GM19240 (cell line): ENCODE measurements around the gene NFATC4.
A peak's percentile ranks its signal among the peaks of the same experiment; 100 is the strongest.
"Not testable (repeated sequence)": the region's sequence is repeated elsewhere in the genome, so short reads cannot be mapped to it uniquely, and the experiment has no call there.

Experiments
- DNase-seq: peaks from one replicate; pipeline ENCODE4 v3.0.0; 2011; ENCODE audit warnings: low spot score; ENCODE audit not compliant: insufficient read length

The NFATC4 gene

DNA sequence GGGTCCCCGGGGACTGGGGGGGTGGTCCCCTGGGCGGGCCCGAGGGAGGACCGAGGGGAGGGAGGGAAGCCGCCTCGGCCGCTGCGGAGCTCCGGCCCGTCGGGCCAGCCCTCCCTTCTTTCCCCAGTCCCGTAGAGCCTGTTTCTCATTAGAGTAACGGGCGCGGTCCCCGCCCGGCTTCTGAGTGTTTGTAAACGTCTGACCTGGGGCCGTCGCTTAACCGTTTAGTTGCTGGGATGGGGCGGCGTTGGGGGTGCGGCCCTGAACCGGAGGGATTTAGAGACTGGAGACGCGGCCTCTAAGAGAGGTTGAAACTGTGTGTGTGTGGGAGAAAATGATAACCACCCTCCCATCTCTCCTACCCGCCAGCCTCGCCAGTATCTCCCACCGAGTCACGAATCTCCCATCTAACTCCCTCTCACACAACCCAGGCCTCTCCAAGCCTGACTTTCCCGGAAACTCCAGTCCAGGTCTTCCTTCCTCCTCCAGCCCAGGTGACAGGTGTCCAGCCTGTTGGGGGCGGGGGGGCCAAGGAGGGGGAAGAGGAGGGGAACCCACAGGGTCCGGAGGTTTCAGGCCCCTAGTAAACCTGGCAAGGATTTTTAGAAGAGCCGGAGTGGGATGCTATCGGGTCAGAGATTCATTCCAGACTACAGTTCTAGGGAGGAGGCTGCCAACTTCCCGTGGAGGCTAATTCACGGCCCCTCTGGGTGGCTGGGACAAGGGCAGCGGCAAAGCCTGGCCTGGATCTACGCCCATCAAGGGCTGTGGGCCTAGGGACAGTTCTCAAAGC lies 1.1 kb upstream of the NFATC4 start:
- DNase-seq = peak; percentile 66

DNA sequence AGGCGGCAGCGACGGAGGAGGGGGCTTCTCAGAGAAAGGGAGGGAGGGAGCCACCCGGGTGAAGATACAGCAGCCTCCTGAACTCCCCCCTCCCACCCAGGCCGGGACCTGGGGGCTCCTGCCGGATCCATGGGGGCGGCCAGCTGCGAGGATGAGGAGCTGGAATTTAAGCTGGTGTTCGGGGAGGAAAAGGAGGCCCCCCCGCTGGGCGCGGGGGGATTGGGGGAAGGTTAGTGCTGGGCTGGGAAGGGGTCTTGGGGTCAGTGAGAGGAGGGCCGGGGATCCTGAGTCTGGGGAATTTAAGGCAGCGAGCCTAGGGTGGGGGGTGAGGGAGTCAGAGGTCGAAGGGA lies 203 bp downstream of the NFATC4 start:
- DNase-seq = no peak

DNA sequence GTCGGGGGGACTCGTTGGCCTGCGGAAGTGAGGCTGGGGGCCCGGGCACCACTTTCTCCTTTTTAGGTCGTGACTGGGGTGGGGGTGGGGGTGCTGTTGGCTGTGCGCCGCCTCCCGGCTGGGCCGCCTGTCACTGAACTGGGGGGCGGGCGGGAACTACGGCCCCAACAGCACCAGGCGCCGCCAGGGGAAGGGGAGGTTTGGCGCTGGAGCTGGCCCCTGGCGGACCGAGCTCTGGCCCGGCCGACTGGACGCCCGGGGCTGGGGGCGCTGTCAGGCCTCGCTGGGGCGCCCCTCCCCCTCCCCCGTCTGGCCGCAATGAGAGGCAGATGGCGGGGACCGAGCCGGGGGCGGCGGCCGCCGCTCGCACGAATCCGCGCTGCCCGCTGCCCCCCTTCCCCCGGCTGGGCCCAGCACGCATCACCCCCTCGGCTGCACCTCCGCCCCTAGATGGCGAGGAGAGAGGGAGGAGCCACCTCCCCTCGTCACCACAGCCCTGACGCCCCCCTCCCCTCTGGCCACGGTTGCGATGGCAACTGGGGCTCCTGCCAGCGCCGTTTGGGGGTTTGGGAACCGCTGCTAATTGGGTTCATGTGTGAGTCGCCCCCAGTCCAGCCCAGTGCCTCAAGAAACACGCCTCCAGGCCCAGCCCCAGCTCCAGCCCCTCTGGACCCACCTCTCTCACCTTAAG lies 723 bp downstream of the NFATC4 start:
- no peak for DNase-seq

DNA sequence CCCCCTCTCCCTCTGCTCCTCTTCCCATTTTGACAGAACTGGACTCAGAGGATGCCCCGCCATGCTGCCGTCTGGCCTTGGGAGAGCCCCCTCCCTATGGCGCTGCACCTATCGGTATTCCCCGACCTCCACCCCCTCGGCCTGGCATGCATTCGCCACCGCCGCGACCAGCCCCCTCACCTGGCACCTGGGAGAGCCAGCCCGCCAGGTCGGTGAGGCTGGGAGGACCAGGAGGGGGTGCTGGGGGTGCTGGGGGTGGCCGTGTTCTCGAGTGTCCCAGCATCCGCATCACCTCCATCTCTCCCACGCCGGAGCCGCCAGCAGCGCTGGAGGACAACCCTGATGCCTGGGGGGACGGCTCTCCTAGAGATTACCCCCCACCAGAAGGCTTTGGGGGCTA lies 1.5 kb downstream of the NFATC4 start:
- DNase-seq = no peak

DNA sequence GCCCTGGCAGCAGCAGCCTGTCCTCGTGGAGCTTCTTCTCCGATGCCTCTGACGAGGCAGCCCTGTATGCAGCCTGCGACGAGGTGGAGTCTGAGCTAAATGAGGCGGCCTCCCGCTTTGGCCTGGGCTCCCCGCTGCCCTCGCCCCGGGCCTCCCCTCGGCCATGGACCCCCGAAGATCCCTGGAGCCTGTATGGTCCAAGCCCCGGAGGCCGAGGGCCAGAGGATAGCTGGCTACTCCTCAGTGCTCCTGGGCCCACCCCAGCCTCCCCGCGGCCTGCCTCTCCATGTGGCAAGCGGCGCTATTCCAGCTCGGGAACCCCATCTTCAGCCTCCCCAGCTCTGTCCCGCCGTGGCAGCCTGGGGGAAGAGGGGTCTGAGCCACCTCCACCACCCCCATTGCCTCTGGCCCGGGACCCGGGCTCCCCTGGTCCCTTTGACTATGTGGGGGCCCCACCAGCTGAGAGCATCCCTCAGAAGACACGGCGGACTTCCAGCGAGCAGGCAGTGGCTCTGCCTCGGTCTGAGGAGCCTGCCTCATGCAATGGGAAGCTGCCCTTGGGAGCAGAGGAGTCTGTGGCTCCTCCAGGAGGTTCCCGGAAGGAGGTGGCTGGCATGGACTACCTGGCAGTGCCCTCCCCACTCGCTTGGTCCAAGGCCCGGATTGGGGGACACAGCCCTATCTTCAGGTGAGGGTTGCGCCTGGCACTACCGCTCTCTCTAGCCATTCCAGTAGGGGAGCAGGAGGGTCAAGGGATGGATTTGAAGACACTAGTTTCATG lies 2.1 kb downstream of the NFATC4 start:
- DNase-seq = no peak

DNA sequence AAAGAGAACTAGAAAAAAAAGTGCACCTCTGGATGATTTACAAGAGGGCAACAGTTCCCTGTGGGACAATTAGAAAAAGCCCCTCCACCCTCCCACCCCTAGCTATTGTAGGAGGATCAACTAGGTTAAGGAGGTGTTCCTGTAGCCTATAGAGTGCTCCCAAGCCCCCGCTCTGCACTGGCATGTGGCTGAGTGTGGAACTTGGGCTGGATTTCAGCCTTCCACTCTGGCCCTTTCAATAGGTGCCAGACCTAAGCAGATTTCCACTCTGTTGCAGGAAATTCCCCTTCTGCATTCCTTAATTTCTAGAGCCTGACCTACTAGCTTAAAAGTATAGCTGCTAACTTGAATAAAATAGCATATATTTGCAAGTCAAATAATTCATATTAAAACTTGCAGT lies 2.8 kb downstream of the NFATC4 start:
- DNase-seq = no peak

DNA sequence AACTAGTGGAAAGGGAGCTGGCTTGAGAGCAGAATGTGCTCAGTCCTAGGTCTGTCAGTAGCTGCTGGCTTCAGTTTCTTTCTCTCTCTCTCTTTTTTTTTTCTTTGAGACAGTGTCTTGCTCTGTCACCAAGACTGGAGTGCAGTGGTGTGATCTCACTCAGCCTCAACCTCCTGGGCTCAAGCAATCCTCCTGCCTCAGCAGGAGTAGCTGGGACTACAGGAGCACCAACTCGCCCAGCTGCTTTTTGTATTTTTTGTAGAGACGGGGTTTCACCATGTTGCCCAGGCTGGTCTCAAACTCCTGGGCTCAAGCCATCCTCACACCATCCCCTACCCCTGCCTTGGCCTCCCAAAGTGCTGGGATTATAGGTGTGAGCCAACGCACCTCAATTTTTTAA lies 3.6 kb downstream of the NFATC4 start:
- DNase-seq = not testable (repeated sequence)

DNA sequence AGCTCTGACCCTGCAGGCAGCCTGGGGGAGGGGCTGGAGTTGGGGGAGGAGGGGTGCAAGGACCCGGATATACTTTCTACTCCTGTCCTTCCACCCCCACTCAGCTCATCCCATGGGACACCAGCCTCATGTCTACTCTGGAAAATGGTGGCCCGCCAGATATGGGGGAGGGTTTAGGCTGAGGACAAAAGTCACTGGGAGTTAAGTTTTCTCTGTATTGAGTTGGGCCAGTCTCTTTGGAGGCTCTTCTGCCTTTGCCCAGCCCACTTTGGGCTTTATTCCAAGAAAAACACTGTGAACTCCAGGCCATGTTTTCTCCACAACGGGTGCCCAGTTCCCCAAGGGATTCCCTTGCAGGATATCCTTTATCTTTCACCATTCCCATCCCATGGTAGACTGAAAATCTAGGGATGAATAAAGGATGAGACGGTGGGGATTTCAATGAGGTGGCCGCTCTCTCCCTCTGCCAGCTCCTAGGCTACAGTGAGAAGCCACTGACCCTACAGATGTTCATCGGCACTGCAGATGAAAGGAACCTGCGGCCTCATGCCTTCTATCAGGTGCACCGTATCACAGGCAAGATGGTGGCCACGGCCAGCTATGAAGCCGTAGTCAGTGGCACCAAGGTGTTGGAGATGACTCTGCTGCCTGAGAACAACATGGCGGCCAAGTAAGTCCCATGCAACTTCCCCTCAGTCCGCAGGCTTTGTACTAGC lies 4.9 kb downstream of the NFATC4 start:
- no peak for DNase-seq

DNA sequence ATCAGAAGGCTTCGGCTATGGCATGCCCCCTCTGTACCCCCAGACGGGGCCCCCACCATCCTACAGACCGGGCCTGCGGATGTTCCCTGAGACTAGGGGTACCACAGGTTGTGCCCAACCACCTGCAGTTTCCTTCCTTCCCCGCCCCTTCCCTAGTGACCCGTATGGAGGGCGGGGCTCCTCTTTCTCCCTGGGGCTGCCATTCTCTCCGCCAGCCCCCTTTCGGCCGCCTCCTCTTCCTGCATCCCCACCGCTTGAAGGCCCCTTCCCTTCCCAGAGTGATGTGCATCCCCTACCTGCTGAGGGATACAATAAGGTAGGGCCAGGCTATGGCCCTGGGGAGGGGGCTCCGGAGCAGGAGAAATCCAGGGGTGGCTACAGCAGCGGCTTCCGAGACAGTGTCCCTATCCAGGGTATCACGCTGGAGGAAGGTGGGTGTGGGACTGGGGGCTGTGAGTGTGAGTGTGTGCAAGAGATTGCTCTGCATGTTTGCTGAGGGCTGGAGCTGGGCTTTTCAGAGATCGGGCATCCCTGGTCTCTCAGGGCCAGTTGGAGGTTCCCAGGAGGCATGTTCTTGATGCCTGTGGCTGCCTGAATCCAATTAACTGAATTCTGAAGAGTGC lies 8.6 kb downstream of the NFATC4 start:
- no peak for DNase-seq

DNA sequence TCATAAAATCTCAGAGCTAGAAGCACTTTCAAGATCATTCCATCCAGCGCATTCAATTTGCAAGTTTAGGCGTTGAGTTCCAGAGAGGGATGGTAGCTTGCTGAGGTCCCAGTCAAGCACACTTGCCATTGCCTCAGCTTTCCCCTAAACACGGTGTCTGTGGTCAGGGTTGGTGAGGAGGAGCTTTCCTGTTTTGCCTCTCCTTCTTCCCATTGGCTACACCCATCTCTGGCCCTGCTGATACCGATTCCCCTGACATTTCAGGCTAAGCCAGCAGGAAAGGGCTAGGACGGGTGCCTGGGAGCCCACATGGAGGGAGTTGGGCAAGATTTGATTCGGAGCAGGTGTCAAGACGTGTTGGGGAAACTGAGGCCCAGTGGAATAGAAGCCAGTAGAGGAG lies 9.1 kb downstream of the NFATC4 start:
- DNase-seq = no peak

DNA sequence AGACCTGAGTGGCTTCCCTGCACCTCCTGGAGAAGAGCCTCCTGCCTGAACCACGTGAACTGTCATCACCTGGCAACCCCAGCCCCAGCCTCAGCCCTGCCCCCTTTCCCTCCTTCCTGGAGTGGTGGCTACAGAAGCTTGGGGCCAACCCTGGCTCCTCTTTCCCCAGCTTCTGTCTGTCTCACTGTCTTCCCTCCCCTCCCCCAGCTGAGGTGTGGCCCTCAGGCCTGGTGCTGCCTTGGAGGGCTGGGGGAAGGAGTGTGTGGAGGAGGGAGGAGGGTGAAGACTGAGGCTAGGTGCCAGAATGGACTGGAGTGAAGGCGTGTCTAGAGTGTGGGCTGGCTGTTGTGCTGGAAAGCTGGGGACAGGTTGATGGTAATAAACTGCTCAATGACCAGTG lies 9.7 kb downstream of the NFATC4 start:
- DNase-seq = no peak

DNA sequence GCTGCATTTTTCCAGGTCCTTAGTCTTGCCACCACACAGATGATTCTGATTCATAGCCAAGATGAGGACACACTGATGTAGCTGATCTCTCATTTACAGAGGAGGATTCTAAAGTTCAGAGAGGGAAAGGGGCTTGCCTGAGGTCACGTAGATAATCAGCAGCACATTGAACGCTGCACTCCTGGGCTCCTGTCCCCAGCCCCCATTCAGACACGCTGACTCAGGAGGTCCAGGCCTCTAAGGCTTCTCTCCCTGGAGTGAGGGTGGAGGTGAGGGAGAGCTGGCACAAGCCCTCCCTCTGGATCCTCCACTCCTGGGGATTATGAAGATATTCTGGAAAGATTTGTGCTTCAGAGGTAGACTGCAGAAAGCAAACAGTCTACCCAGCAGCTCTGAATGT lies 10.3 kb downstream of the NFATC4 start:
- no peak for DNase-seq

DNA sequence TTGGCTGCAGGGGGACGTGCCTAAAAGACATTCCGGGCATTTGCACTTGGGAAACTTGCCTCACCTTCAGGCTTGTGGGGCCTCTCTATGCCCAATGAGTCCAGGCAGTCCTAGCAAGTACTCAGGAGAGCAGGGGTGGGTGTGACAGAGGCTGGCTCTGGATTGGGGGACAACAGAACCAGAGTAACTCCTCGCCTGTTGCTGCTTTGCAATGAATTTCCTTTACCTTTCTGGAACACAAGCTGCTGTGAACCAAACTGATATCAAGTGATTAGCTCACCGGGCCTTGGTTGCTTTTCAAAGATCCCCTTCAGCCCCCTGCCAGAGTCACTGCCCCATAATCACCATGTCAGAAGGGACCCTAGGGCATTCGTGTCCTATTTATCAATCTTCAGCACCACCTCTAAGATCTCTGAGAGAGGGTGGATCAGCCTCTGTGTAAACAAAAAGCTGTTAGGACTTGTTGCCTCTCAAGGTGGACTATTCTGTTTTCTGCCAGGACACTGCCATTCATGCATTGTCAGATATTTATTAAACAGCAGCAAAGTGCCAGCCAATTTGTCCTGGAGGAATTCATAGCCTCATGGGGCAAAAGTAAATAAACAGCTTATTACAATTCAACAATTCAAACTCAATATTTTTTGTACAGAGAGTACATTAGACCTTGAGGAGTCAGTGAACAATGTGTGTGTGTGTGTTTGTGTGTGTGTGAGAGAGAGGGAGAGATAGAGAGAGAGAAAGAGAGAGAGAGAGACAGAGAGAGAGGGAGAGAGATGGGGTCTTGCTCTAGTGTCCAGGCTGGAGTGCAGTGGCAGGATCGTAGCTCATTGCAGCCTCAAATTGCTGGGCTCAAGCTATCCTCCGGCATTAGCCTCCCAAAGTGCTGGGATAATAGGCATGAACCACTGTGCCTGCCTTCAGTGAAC lies 11.3 kb downstream of the NFATC4 start:
- DNase-seq = no peak

DNA sequence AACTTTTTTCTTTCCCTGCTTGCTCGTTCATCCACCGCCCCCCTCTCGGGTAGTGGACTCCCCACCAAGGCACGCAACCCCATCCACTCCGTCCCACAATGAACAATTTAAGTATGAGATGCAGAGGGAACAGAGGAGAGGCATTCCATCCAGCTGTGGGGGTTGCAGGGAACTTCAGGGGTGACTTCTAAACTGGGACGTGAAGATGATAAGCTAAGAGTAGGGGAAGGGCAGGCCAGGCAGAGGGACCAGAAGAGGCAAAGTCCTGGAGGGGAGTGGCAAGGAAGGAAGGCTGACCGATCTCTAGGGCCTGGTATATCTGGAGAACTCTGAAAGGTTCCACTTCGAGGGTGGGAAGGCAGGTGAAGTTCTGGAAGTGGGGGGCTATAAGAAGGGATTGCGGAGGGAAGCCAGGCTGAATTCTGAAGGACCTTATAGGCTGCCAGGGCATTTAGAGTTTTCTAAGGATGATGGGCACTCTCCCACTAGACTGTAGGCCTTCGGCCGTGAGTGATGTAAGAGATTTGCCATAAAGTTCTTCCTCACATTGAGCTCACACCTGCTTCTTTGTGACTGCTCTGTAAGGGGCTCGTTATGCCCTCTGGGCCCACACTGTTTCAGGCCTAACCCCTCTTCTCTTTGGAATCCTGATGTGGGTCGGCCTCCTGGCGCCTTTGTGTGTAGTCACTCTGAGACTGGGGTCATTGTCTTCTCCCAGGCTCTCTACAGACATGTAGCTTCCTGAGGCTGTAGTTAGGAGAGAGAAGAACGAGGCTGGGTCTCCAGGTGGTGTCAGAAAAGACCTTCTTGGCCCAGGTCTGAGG lies 12.1 kb downstream of the NFATC4 start:
- no peak for DNase-seq

DNA sequence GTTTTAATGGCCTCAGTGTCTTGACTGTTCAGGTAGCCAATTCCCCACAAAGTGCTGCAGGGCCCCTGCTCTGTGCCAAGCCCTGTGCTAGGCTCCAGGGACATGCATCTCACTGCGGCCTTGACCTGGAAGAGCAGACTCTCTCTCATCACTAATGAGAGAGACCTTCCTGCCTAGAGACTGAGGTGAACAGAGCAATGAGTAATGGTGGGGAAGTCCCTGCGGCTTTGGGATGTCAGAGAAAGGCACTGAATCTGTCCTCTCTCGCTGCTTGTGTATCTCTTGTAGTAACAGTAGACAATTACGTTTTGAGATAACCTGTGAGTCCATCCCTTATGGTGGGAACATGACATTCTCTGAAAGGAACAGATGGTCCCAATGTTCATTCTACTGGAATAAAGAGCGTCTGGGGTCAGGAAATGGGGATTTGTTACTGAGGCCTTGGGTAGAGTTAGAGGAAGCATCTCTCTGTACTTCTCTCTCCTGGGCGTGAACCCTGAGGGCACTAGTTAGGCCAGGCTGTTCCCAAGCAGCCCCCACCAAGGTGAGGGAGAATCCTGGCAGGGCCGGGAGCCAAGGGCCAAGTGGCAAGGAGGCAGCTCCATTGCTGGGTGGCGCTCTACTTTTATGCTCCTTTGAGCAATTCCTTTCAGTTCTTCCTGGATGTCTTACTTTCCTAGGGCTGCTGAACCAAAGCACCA lies 13.5 kb downstream of the NFATC4 start:
- no peak for DNase-seq

DNA sequence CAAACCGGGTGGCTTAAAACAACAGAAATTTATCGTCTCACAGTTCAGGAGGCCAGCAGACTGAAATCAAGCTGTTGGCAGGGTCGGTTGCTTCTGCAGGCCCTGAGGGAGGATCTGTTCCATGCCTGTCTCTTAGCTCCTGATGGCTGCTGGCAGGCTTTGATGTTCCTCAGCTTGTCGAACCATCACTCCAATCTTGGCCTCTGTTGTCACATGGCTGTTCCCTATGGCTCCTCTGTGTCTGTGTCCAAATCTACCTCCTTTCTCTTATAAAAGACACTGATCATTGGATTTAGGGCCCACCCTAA lies 14.0 kb downstream of the NFATC4 start:
- no peak for DNase-seq

DNA sequence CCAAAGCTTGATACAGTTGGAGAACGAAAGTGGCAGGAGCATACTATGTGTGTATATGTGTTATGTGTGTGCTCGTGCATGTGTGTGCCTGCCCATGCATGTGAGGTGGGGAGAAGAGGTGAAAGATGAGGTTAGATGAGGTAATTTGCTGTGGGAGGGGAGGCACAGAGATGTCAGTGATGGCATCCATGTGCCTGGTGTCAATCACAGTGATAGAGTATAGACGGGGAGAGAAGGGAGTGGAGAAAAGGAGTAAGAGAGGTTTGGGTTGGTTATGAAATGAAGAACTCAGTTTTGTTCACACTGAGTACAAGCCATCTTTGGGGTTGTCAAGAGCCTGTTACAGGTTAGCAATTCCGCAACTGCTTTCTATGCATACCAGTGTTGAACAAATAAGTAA lies 16.2 kb downstream of the NFATC4 start:
- DNase-seq = no peak

DNA sequence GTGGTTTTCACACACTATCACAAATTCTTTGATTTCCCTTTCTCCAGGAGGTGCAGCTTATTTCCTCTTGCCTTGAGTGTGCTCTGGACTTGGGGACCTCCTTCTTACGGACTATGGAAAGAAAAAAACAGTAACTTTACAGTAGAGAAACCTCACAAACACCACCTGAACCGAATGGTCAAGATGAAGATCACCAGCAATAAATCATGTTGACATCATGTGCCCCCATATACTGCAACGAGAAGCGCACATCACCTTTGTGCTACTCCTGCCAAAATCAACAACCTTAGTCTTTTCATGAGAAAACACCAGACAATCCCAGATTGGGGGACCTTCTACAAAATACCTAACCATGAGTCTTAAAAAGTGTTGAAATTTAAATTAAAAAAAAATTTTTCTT lies 17.5 kb downstream of the NFATC4 start:
- no peak for DNase-seq

DNA sequence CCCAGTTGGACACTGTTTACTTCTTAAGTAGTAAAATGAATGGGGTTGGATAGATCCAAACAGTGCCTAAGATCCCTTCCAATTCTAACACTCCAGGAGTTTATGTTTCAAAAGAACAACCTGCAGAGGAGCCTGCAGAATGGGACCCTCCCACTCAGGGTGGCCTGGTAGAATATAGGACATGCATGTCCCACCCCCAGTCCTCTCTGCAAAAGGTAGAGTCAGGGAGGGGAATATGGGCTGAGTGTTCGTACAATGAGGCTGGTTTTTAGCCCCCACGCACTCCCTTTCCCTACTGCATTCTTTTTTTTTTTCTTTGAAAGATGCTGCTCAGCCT lies 19.0 kb downstream of the NFATC4 start:
- no peak for DNase-seq
